COLO668 (cell line): ENCODE results near the gene ZNF750.
"Not testable (repeated sequence)": the region's sequence is repeated elsewhere in the genome, so short reads cannot be mapped to it uniquely, and the experiment has no call there.

Source experiments
- DNase-seq: peaks from one replicate; lab custom pipeline; 2025; ENCODE audit not compliant: unreplicated experiment; lab: John Stamatoyannopoulos, UW

Gene ZNF750

DNA sequence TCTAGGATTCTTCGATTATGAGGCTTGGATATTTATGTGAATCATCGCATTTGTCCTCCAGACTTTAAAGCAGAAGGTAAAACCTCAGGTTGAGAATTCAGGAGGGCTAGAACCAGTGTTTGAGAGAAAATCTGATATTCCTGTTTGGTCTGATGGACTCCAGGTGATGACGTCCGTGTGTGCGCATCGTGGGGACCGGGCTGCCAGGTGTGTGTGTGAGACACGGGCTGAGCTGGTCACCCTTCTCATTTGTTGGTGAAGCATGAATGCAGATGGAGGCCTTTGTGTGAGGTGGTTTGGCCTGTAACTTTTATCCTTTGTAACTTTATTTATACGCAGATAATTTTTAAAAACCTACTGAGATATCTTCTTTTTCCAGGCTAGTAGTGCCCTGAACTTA is 42.8 kb downstream of the ZNF750 start:
- no peak for DNase-seq

DNA sequence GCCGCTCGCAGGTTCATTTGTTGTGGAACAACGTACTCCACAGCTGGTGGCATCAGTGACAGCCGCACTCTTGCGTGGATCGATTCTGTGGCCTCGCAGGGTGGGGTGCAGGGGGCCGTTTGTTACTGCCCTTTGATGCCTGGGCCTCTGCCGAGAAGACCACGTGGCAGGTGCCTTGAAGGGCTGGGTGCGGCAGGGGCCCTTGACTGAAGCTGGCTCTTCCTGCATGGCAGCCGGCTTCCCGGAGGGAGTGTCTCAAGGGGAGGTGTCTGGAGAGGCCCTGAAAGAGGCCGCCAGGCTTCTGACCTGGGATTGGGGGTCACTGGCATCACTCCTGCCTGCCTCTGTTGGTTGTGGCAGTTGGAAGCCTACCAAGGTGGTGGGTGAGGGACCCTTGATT is 44.2 kb downstream of the ZNF750 start:
- DNase-seq: no peak

DNA sequence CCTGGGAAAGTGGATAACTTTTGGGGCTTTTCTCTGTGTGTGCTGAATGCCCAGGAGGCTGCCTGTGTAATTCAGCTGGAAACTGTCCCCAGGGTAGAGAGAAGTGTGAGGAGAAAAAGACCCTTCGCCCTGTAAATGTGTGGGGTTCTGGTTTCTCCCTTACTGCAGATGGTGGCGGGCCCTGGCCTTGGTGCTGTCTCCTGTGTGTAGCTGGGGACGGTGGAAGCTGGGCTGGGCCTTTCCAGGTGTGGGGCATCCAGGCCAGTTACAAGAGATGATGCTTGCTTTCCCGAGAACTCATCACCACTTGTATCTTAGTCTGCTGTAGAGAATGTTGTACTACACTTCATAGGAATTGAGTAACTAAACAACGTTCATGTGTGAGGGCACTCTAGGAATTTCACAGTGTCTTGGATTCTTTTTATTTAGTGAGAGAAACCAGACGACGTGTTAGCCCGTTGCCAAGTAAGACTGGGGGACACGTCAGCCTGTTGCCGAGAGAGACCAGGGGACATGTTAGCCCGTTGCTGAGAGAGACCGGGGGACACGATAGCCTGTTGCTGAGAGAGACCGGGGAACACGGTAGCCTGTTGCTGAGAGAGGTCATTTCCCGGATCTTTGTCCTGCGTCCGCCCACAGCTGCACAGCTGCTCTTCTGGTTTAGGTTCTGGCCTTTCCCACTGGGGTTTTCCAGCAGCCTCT is 44.9 kb downstream of the ZNF750 start:
- DNase-seq: no peak

DNA sequence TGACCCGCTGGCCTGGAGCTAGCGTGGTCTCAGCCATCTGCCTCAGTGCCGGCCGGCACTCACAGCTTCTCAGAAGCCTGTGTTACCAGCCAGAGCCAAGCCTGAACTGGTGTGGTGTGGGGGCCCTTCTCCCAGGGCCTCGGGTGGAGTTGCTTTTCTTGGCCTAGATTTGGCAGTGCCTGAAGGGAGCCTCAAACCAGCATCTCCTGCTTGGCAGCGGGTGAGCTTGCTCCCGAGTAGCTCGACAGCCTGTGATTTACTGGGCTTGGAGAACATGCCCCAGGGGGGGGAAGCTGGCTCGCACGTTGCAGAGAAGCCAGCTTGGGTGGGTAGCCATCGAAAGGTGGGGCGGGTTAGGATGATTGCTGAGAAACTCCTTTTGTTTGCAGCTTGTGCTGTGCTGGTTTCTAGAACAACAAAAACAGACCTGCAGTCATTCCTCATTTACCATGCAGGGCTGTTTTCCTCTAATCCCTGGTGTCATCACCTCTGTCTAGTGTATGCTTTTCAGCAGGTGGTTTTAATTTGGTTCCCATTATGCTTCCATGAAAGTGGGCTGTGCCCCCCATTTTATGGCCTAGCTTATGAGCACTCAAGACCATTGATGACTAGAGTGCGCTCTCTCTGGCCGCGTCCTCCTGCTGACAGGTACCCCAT is 45.7 kb downstream of the ZNF750 start:
- DNase-seq: no peak

DNA sequence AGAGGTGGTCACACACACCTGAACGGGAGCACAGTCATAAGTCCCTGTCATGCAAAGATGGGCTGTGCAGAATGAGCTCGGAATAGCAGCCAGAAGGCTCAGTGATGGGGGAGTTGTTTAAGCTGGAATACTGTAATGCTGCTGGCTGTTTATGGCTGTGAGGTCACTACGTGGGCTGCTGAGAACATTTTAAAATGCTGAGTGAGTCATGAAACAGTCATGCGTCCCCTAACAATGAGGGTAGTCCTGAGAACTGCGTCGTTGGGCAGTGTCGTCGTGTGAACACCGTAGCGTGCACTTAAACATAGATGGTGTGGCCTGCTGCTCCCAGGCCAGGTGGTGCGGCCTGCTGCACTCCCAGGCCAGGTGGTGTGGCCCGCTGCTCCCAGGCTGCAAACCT is 48.3 kb downstream of the ZNF750 start:
- DNase-seq: no peak

DNA sequence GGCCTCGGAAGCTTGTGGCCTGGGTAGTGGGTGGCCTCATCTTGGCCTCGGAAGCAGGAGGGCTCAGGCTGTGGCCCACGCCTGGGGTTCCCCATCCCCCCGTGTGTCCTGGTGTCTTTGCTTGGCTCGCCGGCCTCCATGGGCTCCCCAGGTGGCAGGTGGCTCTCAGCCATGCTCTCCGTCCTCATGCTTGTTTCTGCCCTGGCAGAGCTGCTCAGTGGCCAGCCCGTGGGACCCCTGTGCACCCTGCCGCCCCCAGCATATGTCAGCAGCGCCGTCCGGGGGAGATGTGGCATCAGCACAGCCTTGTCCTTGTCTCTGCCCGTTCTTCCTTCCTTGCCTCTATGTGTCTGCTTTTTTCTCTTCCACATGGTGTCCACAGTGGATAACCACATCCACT is 49.4 kb downstream of the ZNF750 start:
- DNase-seq: no peak

DNA sequence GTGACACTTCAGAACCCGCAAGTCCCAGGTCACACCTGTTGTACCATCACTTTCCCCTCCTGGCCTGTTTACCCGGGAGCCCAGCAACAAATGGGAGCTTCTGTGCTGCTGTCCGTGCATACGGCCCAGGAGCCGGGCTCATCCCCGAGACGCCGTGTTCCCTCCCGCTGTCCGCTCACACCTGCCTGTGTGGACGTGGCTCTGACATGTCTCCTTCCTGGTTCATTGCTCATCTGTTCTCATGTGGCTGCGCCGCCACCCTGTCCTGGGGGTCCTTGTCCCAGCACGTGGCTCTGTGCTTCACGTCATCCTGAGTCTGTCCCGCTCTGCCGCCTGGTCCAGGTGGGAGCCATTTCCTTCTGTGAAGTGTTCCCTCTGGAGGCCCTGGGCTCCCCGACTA is 50.0 kb downstream of the ZNF750 start:
- no peak for DNase-seq

DNA sequence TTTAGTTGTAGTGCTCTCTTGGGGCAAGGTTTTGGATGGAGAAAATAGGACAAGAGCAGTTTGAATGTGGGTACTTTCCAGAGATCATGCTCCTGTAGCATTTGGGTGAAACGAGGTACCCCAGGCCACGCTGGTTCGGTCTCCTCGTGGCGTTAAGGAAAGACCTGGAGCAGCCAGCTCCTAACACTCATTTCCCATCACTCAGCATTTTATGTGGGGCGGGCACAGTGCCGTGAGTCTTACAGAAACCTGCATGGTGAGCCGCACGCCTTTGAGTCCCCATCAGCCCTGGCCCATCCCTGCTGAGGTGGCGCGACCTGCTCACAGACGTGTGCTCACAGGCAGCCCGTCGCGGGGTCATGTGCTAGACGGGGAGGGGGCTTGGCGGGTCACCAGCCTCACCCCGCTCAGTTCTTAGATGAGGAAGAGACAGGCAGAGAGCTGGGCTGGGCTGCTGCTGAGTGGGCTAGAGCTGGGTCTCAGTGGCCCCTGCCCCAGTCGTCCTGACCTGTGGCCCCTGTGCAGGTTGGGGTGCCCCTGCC is 50.7 kb downstream of the ZNF750 start:
- no peak for DNase-seq

DNA sequence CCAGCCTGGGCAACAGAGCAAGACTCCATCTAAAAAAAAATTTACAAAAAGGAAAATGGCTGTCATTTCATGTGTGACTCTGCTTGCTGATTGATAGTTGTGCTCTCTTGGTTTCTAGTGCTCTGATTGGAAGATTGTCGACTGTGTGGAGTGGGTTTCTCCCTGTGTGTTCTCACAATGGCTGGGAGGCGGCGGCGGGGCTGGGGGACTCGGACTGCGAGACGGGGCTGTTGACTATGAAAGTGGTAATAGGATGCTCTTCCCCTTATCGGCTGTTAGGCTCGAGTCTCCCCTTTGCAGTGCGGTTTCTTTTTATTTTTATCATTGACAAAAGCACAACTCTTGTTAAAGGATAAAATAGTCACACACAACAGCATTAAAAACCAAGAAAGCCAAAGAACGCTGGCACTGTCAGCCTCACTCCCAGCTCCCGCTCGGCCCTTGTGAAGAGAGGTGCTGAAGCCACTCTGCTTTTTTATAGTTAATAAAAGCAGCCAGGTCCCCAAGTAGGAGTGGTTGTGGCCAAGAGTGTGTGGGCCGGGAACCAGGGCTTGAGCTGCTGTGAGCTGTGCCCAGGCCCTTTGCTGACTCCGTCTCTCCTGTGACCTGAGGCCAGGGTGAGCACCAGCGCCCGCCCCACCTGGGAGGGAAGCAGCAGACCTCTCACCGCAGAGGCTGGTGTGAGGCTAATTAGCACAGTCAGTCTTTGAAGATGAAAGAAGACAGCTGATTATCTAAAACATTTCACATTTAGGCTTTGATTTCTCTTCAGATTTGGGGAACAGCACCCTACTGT is 51.4 kb downstream of the ZNF750 start:
- no peak for DNase-seq

DNA sequence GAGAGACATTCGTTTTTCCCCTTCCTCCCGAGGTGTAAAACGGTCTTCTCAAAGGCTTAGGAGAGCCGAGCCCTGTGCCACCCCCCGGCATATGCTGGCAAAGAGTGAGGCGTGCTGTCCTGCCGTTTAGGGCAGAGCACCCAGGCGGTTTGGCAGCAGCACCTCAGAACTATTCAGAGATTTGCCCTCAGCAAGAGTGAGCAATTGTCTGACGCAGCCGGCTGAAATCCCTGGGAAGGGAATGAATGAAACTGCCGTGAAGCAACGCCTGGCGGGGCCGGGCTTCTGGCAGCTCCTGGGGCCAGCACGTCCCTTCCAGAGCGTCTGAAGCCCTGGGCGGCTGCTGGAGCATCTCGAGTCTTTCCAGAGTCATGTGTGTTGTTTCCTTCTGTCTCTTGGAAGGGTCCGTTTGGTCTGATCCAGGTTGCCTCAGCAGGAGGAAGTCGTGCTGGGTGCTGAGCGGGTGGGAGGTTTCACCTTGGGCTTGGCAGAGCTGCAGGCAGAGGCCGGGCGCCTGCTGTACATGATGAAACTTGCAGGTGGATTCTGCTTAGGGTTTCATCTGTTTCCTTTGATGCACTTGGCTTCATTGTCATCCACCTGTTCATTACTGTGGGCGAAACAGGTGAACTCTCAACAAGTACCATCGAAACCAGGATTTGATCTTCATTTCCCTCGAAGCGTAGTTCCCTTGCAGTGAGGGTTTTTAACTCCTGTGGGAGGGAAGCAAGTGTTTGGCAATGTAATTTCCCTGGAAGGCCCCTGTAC is 52.6 kb downstream of the ZNF750 start:
- DNase-seq: no peak

DNA sequence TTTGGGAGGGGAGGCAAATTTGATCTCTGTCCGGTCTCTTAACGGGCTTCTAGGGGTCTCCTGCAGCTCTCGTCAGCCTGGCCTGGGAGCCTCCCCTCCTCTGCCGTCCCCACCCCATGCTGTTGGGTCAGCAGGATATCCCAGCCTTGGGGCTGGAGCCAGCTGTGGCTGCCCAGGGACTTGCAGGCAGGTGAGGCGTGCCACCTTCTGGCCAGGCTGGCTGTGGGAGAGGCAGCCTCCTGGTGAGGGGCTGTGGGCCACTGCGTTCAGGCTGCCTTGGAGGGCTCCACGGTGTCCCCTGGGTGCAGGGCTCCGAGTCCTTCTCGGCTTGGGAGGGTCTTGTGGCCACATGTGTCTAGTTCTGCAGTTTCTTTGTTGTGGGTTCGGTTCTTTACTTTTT is 53.4 kb downstream of the ZNF750 start:
- DNase-seq: no peak

DNA sequence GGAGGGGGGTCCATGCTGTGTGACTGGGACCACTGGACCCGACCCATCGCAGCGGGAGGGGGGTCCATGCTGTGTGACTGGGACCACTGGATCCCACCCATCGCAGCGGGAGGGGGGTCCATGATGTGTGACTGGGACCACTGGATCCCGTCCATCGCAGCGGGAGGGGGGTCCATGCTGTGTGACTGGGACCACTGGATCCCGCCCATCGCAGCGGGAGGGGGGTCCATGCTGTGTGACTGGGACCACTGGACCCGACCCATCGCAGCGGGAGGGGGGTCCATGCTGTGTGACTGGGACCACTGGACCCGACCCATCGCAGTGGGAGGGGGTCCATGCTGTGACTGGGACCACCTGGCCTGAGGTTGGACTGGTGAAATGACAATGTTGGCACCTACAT is 54.2 kb downstream of the ZNF750 start:
- DNase-seq: not testable (repeated sequence)

DNA sequence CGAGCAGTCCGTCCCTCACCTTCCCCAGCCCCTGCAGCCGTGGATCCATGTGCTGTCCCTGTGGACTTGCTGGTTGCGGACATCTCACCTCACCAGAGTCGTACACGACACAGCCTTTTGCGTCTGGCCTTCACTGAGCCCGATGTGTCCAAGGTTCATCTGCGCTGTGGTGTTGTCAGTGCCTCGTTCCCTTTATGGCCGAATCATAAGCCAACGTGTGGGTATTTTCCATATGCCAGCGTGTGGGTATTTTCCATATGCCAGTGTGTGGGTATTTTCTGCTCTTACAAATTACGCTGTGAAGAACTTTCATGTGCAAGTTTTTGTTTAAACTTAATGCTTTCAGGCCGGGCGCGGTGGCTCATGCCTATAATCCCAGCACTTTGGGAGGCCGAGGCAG is 56.3 kb downstream of the ZNF750 start:
- DNase-seq: no peak

DNA sequence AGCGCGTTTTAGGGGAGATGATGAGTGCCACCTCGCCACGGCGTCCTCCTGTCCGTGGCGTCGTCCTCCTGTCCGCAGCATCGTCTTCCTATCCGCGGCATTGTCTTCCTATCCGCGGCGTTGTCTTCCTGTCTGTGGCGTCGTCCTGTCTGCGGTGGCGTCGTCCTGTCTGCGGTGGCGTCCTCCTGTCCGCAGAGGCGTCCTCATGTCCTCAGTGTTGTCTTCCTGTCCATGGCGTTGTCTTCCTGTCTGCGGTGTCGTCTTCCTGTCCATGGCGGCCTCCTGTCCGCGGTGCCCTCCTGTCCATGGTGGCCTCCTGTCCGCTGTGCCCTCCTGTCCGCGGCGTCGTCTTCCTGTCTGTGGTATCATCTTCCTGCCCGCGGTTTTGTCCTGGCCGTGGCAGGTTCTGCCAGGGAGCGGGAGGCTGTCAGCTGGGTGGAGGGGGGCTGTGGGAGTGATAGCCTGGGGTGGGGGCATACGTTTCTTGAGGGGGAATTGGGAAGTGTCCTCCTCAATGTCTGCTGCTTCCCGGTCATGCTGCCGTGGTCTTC is 57.1 kb downstream of the ZNF750 start:
- DNase-seq: no peak

DNA sequence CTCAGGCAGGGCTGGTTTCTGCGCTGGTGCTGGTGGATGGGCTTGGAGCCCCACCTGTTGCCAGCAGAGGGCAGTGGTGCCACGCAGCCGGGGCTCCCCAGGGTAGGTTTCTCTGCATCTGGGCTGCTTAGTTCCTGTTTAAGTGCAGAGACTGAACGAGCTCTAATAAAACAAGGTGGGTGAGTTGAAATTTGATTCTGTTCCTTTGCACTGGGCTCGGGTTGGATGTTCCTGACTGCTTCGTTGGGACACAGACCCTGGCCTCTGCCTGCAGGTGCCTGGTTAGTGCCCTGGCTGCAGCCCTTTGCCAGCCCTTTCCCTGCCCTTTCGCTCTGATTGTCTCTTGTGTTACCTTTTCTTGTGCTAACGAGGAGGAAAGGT is 57.9 kb downstream of the ZNF750 start:
- peak; percentile 58 for DNase-seq

DNA sequence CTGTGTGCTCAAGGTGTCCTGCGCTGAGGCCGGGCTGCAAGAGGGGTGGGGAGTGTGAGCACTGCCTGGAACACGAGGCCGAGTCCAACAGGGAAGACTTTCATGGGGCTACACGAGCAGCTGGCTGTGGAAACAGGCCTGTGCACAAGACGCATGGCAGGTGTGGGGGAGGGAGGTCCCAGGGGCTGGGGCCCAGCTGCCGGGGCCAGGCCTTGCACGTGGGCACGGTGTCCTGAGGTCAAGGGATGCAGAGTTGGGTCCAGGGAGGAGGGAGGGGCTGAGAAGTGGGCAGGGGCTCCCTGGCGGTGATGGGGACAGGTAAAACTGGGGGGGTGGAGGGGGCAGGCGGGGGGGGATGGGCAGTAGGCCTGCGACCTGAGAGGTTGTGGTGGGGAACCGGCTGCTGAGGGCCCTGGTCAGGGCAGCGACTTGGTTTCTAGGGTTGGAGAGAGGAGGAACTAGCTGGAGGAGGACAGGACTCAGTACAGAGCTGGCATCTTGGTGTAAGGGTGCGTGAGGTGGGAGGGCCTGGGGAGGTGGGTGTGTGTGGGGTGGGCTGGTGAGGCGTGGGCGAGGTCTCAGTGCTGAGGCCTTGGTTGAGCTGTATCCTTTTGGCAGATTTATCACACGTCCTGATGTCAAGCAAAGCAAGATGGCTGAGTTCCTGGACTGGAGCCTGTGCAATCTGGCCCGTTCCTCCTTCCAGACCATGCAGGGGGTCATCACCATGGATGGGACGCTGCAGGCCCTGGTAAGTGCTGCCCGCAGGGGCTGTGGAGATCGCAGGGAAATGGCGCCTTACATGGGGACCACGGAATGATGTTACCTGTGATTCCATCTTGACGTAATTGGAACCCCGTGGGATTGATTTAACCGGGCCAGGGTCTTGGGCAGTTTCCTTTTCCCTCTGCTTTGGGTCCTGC is 58.6 kb downstream of the ZNF750 start:
- no peak for DNase-seq

DNA sequence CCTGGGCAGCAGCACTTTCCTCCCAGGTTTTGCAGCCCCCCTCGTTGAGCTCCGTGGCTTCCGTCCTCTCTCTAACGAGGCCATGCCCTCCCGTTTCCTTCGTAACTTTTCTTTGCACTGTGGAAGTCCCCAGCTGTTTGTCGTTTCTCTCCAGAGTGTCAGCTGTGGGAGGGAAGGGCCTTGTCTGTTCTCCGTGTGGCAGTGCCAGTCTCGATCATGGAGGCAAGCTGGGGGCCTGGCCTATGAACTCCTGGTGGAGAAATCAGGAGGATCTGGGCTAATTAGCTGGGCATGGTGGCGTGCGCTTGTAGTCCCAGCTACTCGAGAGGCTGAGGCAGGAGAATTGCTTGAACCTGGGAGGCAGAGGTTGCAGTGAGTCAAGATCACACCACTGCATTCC is 59.6 kb downstream of the ZNF750 start:
- no peak for DNase-seq

DNA sequence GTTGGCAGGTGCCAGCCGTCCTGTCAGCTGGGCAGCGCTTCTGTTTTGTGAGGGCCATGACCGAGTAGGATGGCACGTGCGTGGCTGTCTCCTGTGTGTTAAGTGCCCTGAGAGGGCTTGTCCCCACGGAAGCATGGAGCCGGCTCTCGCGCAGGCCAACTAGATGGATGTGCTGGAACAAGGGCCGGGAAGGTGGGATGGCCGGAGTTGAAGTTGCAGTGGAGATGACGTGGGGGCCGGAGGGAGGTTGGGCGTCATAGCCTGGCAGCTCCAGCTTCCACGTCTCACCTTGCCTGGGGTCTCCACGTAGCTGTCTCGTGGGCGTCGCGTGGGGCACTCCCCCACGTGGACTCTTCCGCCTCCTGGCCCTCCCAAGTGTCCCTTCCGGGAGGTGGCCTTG is 60.3 kb downstream of the ZNF750 start:
- no peak for DNase-seq
